PC-3 (cell line): Measurements from ENCODE around the gene CFAP73. TPM values are rescaled to one million over a fixed set of nuclear protein-coding genes. Genes with fewer than 3 reads are reported as not detected.

Experiments
- ATAC-seq: fragments of 200-7000 bp; cut with Tn5 transposase; 2 replicates; pipeline ENCODE4 v1.9.1; 2020; ENCODE audit warnings: mild to moderate bottlenecking, moderate library complexity
- BruUV-seq: library from RNA; stranded (reverse); fragments of 400-500 nt; replicated peaks from 2 replicates; lab custom pipeline; 2021; lab: Mats Ljungman, UMichigan
- CTCF ChIA-PET: fragments of 300-600 bp; sonication (Branson Sonifier 250); formaldehyde crosslinking; loops from one replicate; lab custom pipeline; 2022; ENCODE audit warnings: antibody characterized with exemption; lab: Charles Lee
- POLR2A ChIA-PET: fragments of 300-600 bp; sonication (Branson Sonifier 250); formaldehyde crosslinking; loops from one replicate; lab custom pipeline; 2022; ENCODE audit warnings: antibody characterized with exemption; ENCODE audit not compliant: unreplicated experiment; lab: Charles Lee
- DNase-seq: peaks from one replicate; pipeline ENCODE4 v3.0.0-alpha.2; 2015
- H2AFZ ChIP-seq: fragments of 300-600 bp; sonication (generic); 2 replicates; pipeline ENCODE4 v1.6.0; 2016; ENCODE audit warnings: antibody characterized with exemption, low read length
- H3F3A ChIP-seq: fragments of 300-600 bp; sonication (generic); one replicate; pipeline ENCODE4 v1.6.0; 2017; ENCODE audit warnings: antibody characterized with exemption, low read length, control low read depth, mild to moderate bottlenecking; ENCODE audit not compliant: unreplicated experiment
- H3K27ac ChIP-seq: fragments of 300-600 bp; sonication (generic); 2 replicates; pipeline ENCODE4 v1.5.1; 2016; ENCODE audit warnings: mild to moderate bottlenecking, low read length
- H3K27me3 ChIP-seq: fragments of 300-600 bp; sonication (generic); 2 replicates; pipeline ENCODE4 v1.6.1; 2016; ENCODE audit warnings: low read length, mixed read lengths
- H3K36me3 ChIP-seq: fragments of 300-600 bp; sonication (generic); 2 replicates; pipeline ENCODE4 v1.6.1; 2016; ENCODE audit warnings: low read depth, mixed run types, low read length, mixed read lengths
- H3K4me1 ChIP-seq: fragments of 300-600 bp; sonication (generic); 2 replicates; pipeline ENCODE4 v1.5.1; 2016; ENCODE audit warnings: low read length; ENCODE audit not compliant: insufficient read depth
- H3K4me2 ChIP-seq: fragments of 300-600 bp; sonication (generic); 2 replicates; pipeline ENCODE4 v1.6.0; 2016; ENCODE audit warnings: low read length
- H3K4me3 ChIP-seq: fragments of 300-600 bp; sonication (generic); 2 replicates; pipeline ENCODE4 v1.5.1; 2016; ENCODE audit warnings: mild to moderate bottlenecking, low read length, mixed read lengths
- H3K79me2 ChIP-seq: fragments of 300-600 bp; sonication (generic); 2 replicates; pipeline ENCODE4 v1.6.1; 2017; ENCODE audit warnings: low read length, mixed read lengths
- H3K9ac ChIP-seq: fragments of 300-600 bp; sonication (generic); 2 replicates; pipeline ENCODE4 v1.6.0; 2016; ENCODE audit warnings: mild to moderate bottlenecking, low read length
- H3K9me2 ChIP-seq: fragments of 300-600 bp; sonication (generic); replicated peaks from 2 replicates; pipeline ENCODE4 v1.6.1; 2016; ENCODE audit warnings: mixed run types, low read length, mixed read lengths
- H3K9me3 ChIP-seq: fragments of 300-600 bp; sonication (generic); 2 replicates; pipeline ENCODE4 v1.6.1; 2016; ENCODE audit warnings: low read length, mixed read lengths
- H4K20me1 ChIP-seq: fragments of 300-600 bp; sonication (generic); 2 replicates; pipeline ENCODE4 v1.6.1; 2016; ENCODE audit warnings: low read length, mixed read lengths
- CTCF ChIP-seq: fragments of 300-600 bp; sonication (generic); conservative IDR thresholded peaks from 2 replicates; pipeline ENCODE4 v1.5.1; 2017; ENCODE audit warnings: antibody characterized with exemption, low read depth, mild to moderate bottlenecking, low read length
- EZH2 ChIP-seq: fragments of 300-600 bp; sonication (generic); IDR thresholded peaks from one replicate; pipeline ENCODE4 v1.6.1; 2017; ENCODE audit warnings: antibody characterized with exemption, mild to moderate bottlenecking, low read length; ENCODE audit not compliant: unreplicated experiment
- EZH2phosphoT487 ChIP-seq: fragments of 300-600 bp; sonication (generic); IDR thresholded peaks from 2 replicates; pipeline ENCODE4 v1.6.1; 2018; ENCODE audit warnings: mild to moderate bottlenecking, antibody characterized with exemption, low read length, borderline replicate concordance
- intact Hi-C: fragments of 100-400 bp; cut with micrococcal nuclease; formaldehyde crosslinking; loops from 2 replicates; pipeline ENCODE4 v1.9.0; 2023
- total RNA-seq: library from RNA; depleted of rRNA; stranded (reverse); fragments of >200 nt; gene quantifications from 2 replicates; pipeline ENCODE4 v1.2.3, GENCODE V29; 2014

CFAP73 gene
- total RNA-seq, 1 experiment from 2014 or later, result not detected

GRCh38 chr12:113152196-113152834, 2.8 kb downstream of the CFAP73 start:
- Histone ChIP-seq H3K9me2 (no peaks in the 10 kb centered on the region), H3K4me2 (peak overlapping the region; percentile 93), H3K27ac (no peak overlapping the region), H3K9ac (no peak overlapping the region), H3K27me3 (no peaks in the 10 kb centered on the region), H3K36me3 (no peaks in the 10 kb centered on the region), H3K4me1 (peaks cover 7% of the 10 kb centered on the region; the same call in 1 of the 2 replicates), H3F3A (no peaks in the 10 kb centered on the region), H3K9me3 (no peaks in the 10 kb centered on the region), H2AFZ (peak overlapping the region; percentile 93), H4K20me1 (no peaks in the 10 kb centered on the region), H3K4me3 (peak overlapping the region; percentile 68), H3K79me2 (no peaks in the 10 kb centered on the region)
- BruUV-seq, result no TSS peak
- ChIA-PET CTCF (interaction anchor here (1.2 to 2.3 kb wide), 3 partner anchors 22 to 159 kb away, joined by 3 to 23 read pairs (median 4); no protein-coding TSS in a partner anchor), POLR2A (no interaction called here)
- ATAC-seq, result no peak
- intact Hi-C loops, result loop anchor here (10.0 kb wide), 1 partner anchor 58 kb away; no protein-coding TSS in a partner anchor
- TF ChIP-seq CTCF (no peak), EZH2 (no peak), EZH2phosphoT487 (no peak)
- DNase-seq, result no peak

- peak overlapping the region; percentile 93 for H2AFZ ChIP-seq
- no TSS peak for BruUV-seq
- ATAC-seq (peak; percentile 93), DNase-seq (peak; percentile 88)
- no peaks in the 10 kb centered on the region for H3K9me3 ChIP-seq
- H3K79me2 ChIP-seq, result no peaks in the 10 kb centered on the region
- peaks cover 7% of the 10 kb centered on the region; the same call in 1 of the 2 replicates for H3K4me1 ChIP-seq
- intact Hi-C loops, result loop anchor here (1.0 to 10.0 kb wide), 2 partner anchors 58 to 105 kb away; no protein-coding TSS in a partner anchor
- H3K9me2 ChIP-seq, result no peaks in the 10 kb centered on the region
- H3K36me3 ChIP-seq, result peaks cover 7% of the 10 kb centered on the region; the same call in 1 of the 2 replicates
- peak overlapping the region; percentile 93 for H3K4me2 ChIP-seq
- peak overlapping the region; percentile 25; the same call in 1 of the 2 replicates for H3K9ac ChIP-seq
- H3K27me3 ChIP-seq, result no peaks in the 10 kb centered on the region
- TF ChIP-seq EZH2 (no peak), CTCF (peak; percentile 76)
- peak overlapping the region; percentile 68 for H3K4me3 ChIP-seq
- no peaks in the 10 kb centered on the region for H4K20me1 ChIP-seq
- POLR2A ChIA-PET, result no interaction called here
- H3K27ac ChIP-seq, result no peak overlapping the region
- CTCF ChIA-PET, result interaction anchor here (0.5 to 2.3 kb wide), 5 partner anchors 21 to 230 kb away, joined by 3 to 23 read pairs (median 3); no protein-coding TSS in a partner anchor
- H3F3A ChIP-seq, result no peaks in the 10 kb centered on the region
Measured at GRCh38 chr12:113152835-113153814, 3.6 kb downstream of the CFAP73 start.
